Urinary bladder (tissue), 4 donors: Measurements from ENCODE around the gene XAGE3. TPM values are rescaled to one million over a fixed set of nuclear protein-coding genes. Genes with fewer than 3 reads are reported as not detected.
"Not testable (repeated sequence)": the region's sequence is repeated elsewhere in the genome, so short reads cannot be mapped to it uniquely, and the experiment has no call there.

Experiments used
- DNase-seq: peaks from one replicate; pipeline ENCODE4 v3.0.0-alpha.2; 2015; ENCODE audit errors: extremely low spot score
- H3K27ac ChIP-seq: one replicate; pipeline ENCODE4 v1.5.1; 2013; ENCODE audit warnings: low read depth, mild to moderate bottlenecking, moderate library complexity
- H3K36me3 ChIP-seq: one replicate; pipeline ENCODE4 v1.6.1; 2013; ENCODE audit warnings: mild to moderate bottlenecking, moderate library complexity; ENCODE audit not compliant: insufficient read depth
- H3K4me1 ChIP-seq: one replicate; pipeline ENCODE4 v1.6.1; 2013; ENCODE audit warnings: mild to moderate bottlenecking, moderate library complexity; ENCODE audit not compliant: insufficient read depth
- H3K4me3 ChIP-seq: one replicate; pipeline ENCODE4 v1.5.1; 2013; ENCODE audit warnings: low read depth, low read length
- WGBS: extraction: QIAGEN DNeasy Blood & Tissue Kit; methylation state at CpG from one replicate; pipeline ENCODE4 v1.1.7; 2013; 5-methylcytosine and 5-hydroxymethylcytosine counted together
- polyA plus RNA-seq: library from polyadenylated mRNA; stranded (reverse); fragments of 200-250 nt; gene quantifications from one replicate; pipeline ENCODE4 v1.2.3, GENCODE V29; 2013
- total RNA-seq: library from RNA; depleted of rRNA; stranded (reverse); fragments of >200 nt; gene quantifications from one replicate; pipeline ENCODE4 v1.2.3, GENCODE V29; 2014
- donor health status: healthy with polysubstance abuse.
- donor health status: healthy.

XAGE3 gene, protein sequence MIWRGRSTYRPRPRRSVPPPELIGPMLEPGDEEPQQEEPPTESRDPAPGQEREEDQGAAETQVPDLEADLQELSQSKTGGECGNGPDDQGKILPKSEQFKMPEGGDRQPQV
- total RNA-seq = not detected
- not detected for polyA plus RNA-seq

DNA sequence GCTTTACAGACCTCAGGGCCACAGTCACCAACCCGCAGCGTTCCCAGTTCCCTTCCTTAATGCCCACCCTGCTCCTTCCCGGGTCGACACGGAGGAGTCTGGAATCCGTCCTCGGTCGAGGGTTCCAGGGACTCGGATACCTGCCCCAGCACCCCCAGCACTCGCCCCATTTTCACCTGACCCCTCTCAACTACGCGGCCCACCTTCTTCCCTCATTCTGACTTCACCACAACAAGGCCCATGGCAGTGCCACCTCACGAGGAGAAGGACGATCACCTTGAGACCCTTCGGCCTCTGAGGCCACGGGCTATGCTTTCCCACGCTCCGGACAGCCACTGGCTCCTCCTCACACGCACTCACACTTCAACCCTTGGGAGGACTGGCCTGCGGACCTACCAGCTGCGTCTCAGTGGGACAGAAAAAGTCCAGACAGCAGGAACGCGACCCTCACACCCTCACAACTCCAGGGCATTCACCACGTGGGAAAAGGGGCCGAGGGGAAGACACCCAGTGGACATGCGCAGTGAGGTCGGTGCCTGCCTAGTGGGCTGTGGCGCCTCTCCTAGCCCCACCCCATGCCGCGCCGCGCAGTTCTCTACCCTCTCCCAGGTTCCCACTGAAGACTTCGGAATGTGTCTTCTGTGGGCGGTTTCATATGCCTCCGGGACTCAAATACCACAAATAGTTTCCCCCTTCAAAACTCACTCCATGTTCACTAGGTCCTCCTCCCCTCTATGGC is at the start of gene XAGE3:
TSS of gene XAGE3 (minus strand) at position 474 of the 739 bp plus-strand sequence. CDS start 950 bp downstream, outside the sequence.
- no peaks in the 10 kb centered on the region for H3K4me1 ChIP-seq
- WGBS = 93% methylated on average over 35 of the region's 35 CpGs
- no peak for DNase-seq

DNA sequence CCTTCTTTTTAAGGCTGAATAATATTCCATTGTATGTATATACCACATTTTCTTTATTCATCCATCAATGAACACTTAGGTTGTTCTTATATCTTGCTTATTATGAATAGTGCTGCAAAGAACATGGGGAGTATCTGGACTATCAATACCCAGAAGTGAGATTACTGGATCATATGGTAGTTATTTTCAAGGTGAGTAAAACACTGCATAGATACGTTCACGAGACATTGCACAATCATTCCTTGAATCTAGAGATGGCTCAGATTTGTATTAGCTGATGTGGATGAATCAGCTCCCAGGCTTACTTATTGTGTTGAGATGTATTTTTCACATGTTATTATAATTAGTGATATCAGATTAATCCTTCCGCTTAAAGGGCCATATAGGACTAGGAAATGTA is 46.8 kb upstream of the XAGE3 start:
- not testable (repeated sequence) for H3K27ac ChIP-seq, H3K36me3 ChIP-seq, DNase-seq, H3K4me3 ChIP-seq, H3K4me1 ChIP-seq
- no CpG with 5 or more reads among the region's 3 CpGs for WGBS

More for the DNA sequence above, at the start of gene XAGE3:
- H3K27ac ChIP-seq = no peak within 1 kb of the TSS
- H3K36me3 ChIP-seq = no peaks in the 10 kb centered on the region
- no peak within 1 kb of the TSS for H3K4me3 ChIP-seq

DNA sequence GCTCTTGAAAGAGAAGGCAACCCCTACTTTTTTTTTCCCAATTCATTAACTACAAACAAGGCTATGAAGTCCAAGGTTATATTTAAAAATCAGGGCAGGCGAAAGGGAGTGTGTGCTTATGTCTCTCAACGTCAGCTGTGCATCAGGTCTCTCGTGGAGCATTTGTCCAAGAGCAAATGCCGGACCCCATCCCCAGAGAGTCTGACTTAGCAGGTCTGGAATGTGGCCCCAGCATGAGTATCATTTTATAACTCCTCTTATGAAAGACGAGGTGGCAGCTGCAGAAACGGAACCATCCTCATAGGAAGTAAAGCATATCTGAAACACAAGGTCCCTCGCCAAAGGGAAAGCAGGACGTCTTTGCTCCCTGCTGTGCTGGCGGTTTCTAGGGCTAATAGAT is 45.8 kb upstream of the XAGE3 start:
- not testable (repeated sequence) for DNase-seq, H3K36me3 ChIP-seq
- WGBS = no CpG with 5 or more reads among the region's 9 CpGs

DNA sequence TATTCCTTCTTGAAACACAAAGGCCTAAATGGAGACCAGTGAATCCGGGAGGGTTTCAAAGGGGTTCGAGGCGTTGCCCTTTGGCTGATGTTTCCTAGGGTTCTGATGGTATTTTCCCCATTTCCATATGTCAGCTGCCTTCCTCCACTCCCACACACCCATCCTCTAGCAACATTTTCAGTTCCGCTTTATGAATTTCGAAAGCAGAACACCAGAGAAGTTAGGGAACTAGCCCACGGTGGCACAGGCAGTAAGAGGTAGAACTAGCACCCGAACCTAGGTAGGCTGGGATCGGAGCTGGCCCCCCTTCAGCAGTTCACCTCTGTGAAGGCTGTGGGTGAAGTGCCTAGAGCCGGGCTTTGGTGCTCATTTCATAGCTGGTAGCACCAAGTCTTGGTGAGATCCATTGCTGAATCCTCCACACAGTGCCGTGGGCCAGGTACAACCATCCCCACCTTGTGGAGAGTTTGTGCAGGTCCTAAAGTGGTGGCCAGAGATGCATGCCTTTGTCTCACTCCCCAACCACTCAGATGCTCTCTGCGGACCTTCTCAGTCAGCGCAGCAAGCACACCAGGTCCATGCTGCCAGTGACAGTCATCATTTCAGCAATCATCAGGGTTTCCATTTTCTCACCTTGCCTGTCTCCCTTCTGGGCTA is 41.6 kb upstream of the XAGE3 start:
- DNase-seq, H3K27ac ChIP-seq, H3K36me3 ChIP-seq, H3K4me1 ChIP-seq, H3K4me3 ChIP-seq: not testable (repeated sequence)
- WGBS = no CpG with 5 or more reads among the region's 12 CpGs

More for the DNA sequence above, 45.8 kb upstream of the XAGE3 start:
- not testable (repeated sequence) for H3K4me1 ChIP-seq, H3K4me3 ChIP-seq, H3K27ac ChIP-seq

DNA sequence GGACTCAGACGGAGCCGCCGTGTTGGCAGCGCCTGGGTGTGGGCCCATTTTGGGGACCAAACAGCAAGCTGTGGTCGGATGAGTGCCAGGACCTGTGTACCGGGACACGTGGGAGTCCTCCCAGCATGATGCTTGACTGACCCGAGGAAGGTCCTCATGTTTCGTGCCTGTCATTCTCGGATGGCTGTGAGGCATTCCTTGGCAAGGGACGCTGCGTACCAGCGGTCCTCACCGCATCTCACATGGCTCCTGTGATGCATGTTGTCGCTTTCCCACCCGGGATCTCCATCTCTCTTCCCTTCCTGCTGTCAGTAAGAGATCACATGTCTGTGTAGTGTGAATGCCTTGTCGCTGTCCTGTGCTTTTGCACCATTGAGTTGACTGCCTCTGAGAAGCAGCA is 40.0 kb upstream of the XAGE3 start:
- not testable (repeated sequence) for DNase-seq, H3K4me1 ChIP-seq, H3K4me3 ChIP-seq, H3K36me3 ChIP-seq, H3K27ac ChIP-seq
- WGBS = no CpG with 5 or more reads among the region's 17 CpGs

GRCh38 chrX:52907137-52907536 is 39.3 kb upstream of the XAGE3 start:
- not testable (repeated sequence) for H3K4me1 ChIP-seq, DNase-seq, H3K36me3 ChIP-seq, H3K27ac ChIP-seq, H3K4me3 ChIP-seq
- no CpG with 5 or more reads among the region's 17 CpGs for WGBS

DNA sequence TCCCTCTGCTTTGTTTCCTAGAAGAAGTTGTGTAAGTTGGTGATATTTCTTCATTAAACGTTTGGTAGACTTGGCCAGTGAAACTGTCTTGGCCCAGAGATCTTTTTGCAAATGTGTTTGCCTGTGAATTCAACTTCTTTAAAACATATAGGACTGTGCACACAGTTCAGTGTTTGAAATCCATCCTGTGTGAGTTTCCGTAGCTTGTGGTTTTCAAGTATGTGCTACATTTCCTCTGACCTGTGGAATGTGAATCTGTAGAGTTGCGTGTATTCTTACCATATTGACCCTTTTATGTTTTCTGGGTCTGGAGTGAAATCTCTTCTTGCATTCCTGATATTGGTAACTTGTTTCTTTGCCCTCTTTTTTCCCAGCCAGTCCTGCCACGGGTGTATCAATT is 38.2 kb upstream of the XAGE3 start:
- DNase-seq, H3K4me3 ChIP-seq, H3K4me1 ChIP-seq, H3K27ac ChIP-seq, H3K36me3 ChIP-seq: not testable (repeated sequence)
- WGBS = no CpG with 5 or more reads among the region's 4 CpGs

GRCh38 chrX:52905531-52905930 is 37.6 kb upstream of the XAGE3 start:
- WGBS = no CpG with 5 or more reads among the region's 10 CpGs
- not testable (repeated sequence) for H3K27ac ChIP-seq, DNase-seq, H3K4me3 ChIP-seq, H3K36me3 ChIP-seq, H3K4me1 ChIP-seq

GRCh38 chrX:52896855-52897709 is 29.2 kb upstream of the XAGE3 start, which contains the start of gene FAM156B:
TSS of gene FAM156B (plus strand) at chrX:52897330. CDS start at chrX:52907226, 9,896 bp downstream.
- WGBS = no CpG with 5 or more reads among the region's 92 CpGs
- H3K4me3 ChIP-seq, DNase-seq: not testable (repeated sequence)

DNA sequence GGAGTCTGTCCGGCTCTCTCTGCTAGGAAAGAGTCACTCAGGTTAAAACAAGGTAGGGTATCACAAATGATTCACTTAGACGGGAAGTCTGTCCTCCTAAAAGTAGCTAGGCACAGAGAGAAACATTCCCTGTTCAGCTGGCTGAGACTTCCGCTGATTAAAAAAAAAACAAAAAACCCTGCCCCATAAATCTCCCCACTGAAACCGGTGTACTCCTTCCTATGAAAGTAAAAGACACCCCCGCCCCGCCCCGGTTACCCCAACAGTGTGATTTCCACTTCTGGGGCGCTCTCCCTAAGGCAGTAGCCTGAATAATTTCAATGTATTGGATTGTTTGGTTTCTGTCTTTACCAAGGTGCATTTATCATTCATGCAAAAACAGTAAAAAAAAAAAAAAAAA is 28.6 kb upstream of the XAGE3 start:
- not testable (repeated sequence) for DNase-seq, H3K27ac ChIP-seq, H3K4me1 ChIP-seq, H3K4me3 ChIP-seq, H3K36me3 ChIP-seq
- no CpG with 5 or more reads among the region's 8 CpGs for WGBS

More at GRCh38 chrX:52896855-52897709, 29.2 kb upstream of the XAGE3 start, which contains the start of gene FAM156B:
- H3K27ac ChIP-seq, H3K36me3 ChIP-seq, H3K4me1 ChIP-seq: not testable (repeated sequence)

DNA sequence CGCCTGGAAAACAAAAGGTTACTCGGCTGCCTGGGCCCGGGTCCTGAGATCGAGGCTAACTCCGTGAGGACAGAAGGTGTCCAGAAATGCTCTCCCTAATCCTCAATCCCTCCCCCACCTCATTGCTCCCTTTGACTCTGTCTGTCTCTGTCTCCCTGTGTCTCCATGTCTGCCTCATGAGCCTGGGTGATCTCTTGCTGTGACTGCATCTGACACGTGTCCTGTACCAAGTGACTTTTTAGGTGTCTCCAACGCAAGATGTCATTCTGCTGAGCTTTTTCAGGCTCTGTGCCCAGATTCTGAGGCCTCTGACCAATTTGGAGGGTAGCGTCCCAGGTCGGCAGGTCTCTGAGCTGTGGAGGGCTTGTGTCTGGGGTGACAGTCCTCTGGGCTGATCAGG is 20.2 kb upstream of the XAGE3 start:
- not testable (repeated sequence) for H3K4me3 ChIP-seq, H3K4me1 ChIP-seq, H3K27ac ChIP-seq, DNase-seq, H3K36me3 ChIP-seq
- WGBS = no CpG with 5 or more reads among the region's 9 CpGs

- H3K4me1 ChIP-seq, DNase-seq, H3K27ac ChIP-seq, H3K36me3 ChIP-seq, H3K4me3 ChIP-seq: not testable (repeated sequence)
- WGBS = no CpG with 5 or more reads among the region's 10 CpGs
Measured at GRCh38 chrX:52887459-52887858, 19.6 kb upstream of the XAGE3 start.

- H3K36me3 ChIP-seq, H3K4me1 ChIP-seq, H3K4me3 ChIP-seq, H3K27ac ChIP-seq, DNase-seq: not testable (repeated sequence)
- WGBS = 41% methylated on average over 6 of the region's 6 CpGs
Measured at GRCh38 chrX:52876386-52876785, 8.5 kb upstream of the XAGE3 start.
